ENCODE results near the gene FOXO4.

The FOXO4 gene

GRCh38 chrX:71131510-71131909, 35.9 kb downstream of the FOXO4 start:
- in situ Hi-C loops (cut with HindIII; ENCODE audit: low sequenced_read_pairs) = no loop called here

- in situ Hi-C loops (cut with HindIII; ENCODE audit: low sequenced_read_pairs) = no loop called here
These were observed 44.8 kb downstream of the FOXO4 start for GRCh38 chrX:71140440-71140839.

GRCh38 chrX:71143508-71143907, 47.9 kb downstream of the FOXO4 start:
- in situ Hi-C loops (cut with HindIII; ENCODE audit: low sequenced_read_pairs) = no loop called here

GRCh38 chrX:71144651-71145050, 49.0 kb downstream of the FOXO4 start, which contains the start of gene NLGN3:
Gene NLGN3 (plus strand): TSS chrX:71144841. CDS start chrX:71147750, 2,909 bp downstream.
- in situ Hi-C loops (cut with HindIII; ENCODE audit: low sequenced_read_pairs) = no loop called here

- in situ Hi-C loops (cut with HindIII; ENCODE audit: low sequenced_read_pairs) = no loop called here
These were observed 52.0 kb downstream of the FOXO4 start for GRCh38 chrX:71147496-71148277.

- in situ Hi-C loops (cut with HindIII; ENCODE audit: low sequenced_read_pairs) = no loop called here
These were observed 52.6 kb downstream of the FOXO4 start for GRCh38 chrX:71148278-71148663.

- in situ Hi-C loops (cut with HindIII; ENCODE audit: low sequenced_read_pairs) = loop anchor here (25.0 kb wide), 1 partner anchor 89 kb away; the partner anchor contains the start of gene SNX12
These were observed 55.7 kb downstream of the FOXO4 start for GRCh38 chrX:71151366-71151765.

Data from endothelial cell of hepatic sinusoid (primary cell).